BJ (cell line): Measurements from ENCODE around the gene MAPK1IP1L. TPM values are rescaled to one million over a fixed set of nuclear protein-coding genes. Genes with fewer than 3 reads are reported as not detected.
"Not testable (repeated sequence)": the region's sequence is repeated elsewhere in the genome, so short reads cannot be mapped to it uniquely, and the experiment has no call there.

Experiments used
- CTCF ChIA-PET: fragments of 350-600 bp; formaldehyde crosslinking; extraction: SDS; loops from one replicate; lab custom pipeline; 2021; ENCODE audit warnings: antibody characterized with exemption, inconsistent platforms; lab: Yijun Ruan, JAX
- POLR2A ChIA-PET: fragments of 300-600 bp; sonication (Branson Sonifier 250); formaldehyde crosslinking; extraction: SDS; loops from one replicate; lab custom pipeline; 2021; ENCODE audit warnings: antibody characterized with exemption; lab: Charles Lee
- DNase-seq: peaks from one replicate; pipeline ENCODE4 v3.0.0-alpha.2; 2011; ENCODE audit warnings: low read depth
- H3K27me3 ChIP-seq: 2 replicates; pipeline ENCODE4 v1.6.0; 2011; ENCODE audit warnings: low read length; ENCODE audit not compliant: control insufficient read depth, insufficient read depth
- H3K36me3 ChIP-seq: 2 replicates; pipeline ENCODE4 v1.5.1; 2011; ENCODE audit warnings: low read length; ENCODE audit not compliant: control insufficient read depth, insufficient read depth
- H3K4me3 ChIP-seq: 2 replicates; pipeline ENCODE4 v1.5.1; 2011; ENCODE audit warnings: low read depth, mild to moderate bottlenecking, control low read depth, low read length
- CTCF ChIP-seq: IDR thresholded peaks from 2 replicates; pipeline ENCODE4 v1.5.1; 2011; ENCODE audit warnings: low read depth, mild to moderate bottlenecking, control low read depth, inconsistent platforms, low read length, moderate library complexity; ENCODE audit not compliant: insufficient read depth
- polyA plus RNA-seq: library from polyadenylated mRNA; depleted of rRNA; stranded (reverse); fragments of >200 nt; gene quantifications from 2 replicates; pipeline ENCODE4 v1.2.3, GENCODE V29; 2011

The MAPK1IP1L gene
- polyA plus RNA-seq, 1 experiment, result 90.0 TPM

GRCh38 chr14:55031190-55031589 is 20.3 kb upstream of the MAPK1IP1L start:
- Histone ChIP-seq H3K4me3 (no peak overlapping the region), H3K27me3 (no peaks in the 10 kb centered on the region), H3K36me3 (no peaks in the 10 kb centered on the region)
- CTCF ChIA-PET, result interaction anchor here (1.1 to 5.8 kb wide), 2 partner anchors 16 to 20 kb away, joined by 3 to 22 read pairs; partner anchors contain the start of gene MAPK1IP1L
- DNase-seq, result no peak
- no peak for TF ChIP-seq CTCF
- POLR2A ChIA-PET, result no interaction called here

- DNase-seq, POLR2A ChIA-PET, H3K4me3 ChIP-seq, H3K27me3 ChIP-seq, H3K36me3 ChIP-seq: not testable (repeated sequence)
- CTCF ChIA-PET, result interaction anchor here (2.1 kb wide), 1 partner anchor 14 kb away, joined by 9 read pairs; the partner anchor contains the start of gene MAPK1IP1L
These were observed 13.5 kb upstream of the MAPK1IP1L start for GRCh38 chr14:55037995-55038394.

- no peak overlapping the region for H3K4me3 ChIP-seq
- H3K27me3 ChIP-seq, result no peaks in the 10 kb centered on the region
- DNase-seq, result no peak
- no peaks in the 10 kb centered on the region for H3K36me3 ChIP-seq
- ChIA-PET POLR2A (no interaction called here), CTCF (interaction anchor here (2.1 kb wide), 1 partner anchor 13 kb away, joined by 9 read pairs; the partner anchor contains the start of gene MAPK1IP1L)
- no peak for TF ChIP-seq CTCF
These were observed 12.7 kb upstream of the MAPK1IP1L start for GRCh38 chr14:55038708-55039107.

GRCh38 chr14:55043528-55043927 is 7.9 kb upstream of the MAPK1IP1L start:
- no peaks in the 10 kb centered on the region for H3K27me3 ChIP-seq
- no peak overlapping the region for H3K4me3 ChIP-seq
- no peak for DNase-seq
- ChIA-PET POLR2A (no interaction called here), CTCF (no interaction called here)
- H3K36me3 ChIP-seq, result no peaks in the 10 kb centered on the region
- no peak for TF ChIP-seq CTCF

GRCh38 chr14:55045087-55045486 is 6.4 kb upstream of the MAPK1IP1L start:
- CTCF ChIA-PET, result no interaction called here

More at GRCh38 chr14:55045087-55045486, 6.4 kb upstream of the MAPK1IP1L start:
- no peak overlapping the region for H3K4me3 ChIP-seq
- no peaks in the 10 kb centered on the region for H3K36me3 ChIP-seq
- no peak for DNase-seq
- no peaks in the 10 kb centered on the region for H3K27me3 ChIP-seq
- POLR2A ChIA-PET, result no interaction called here
- no peak for TF ChIP-seq CTCF
